Measurements from ENCODE around the gene LIPC. TPM values are rescaled to one million over a fixed set of nuclear protein-coding genes. Genes with fewer than 3 reads are reported as not detected.
A peak's percentile ranks its signal among the peaks of the same experiment; 100 is the strongest.

LIPC gene
- total and polyA plus RNA-seq, 10 of the 15 experiments (the other 5 are each of a cell fraction or from before 2014, with no cell fraction given) = 0.06 to 0.31 (median 0.16) TPM; not detected in 1

DNA sequence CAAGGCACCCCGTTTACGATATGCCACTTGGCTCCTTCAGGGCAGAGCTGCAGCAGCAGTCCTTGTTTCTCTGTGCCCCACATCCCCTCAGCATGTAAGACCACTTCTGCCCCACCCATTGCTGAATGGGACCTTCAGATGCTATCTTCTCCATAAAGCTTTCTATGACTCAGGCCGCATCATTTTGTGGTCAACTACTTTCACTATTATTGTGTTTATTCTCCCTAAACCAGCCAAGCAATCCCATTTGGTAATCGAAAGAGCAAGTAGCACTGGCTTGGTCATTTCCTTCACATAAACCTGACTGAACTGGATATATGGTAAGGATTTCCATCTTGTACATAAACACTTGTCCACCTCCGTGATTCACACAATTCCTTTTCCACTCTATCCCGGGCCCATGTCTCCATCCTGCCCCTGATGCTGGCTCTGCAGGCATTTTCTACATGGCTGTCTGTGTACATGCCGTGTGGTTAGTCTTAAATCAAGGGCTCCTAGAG lies 25.7 kb downstream of the LIPC start (continued):
- TF ChIP-seq WRNIP1 (IDR thresholded peaks at IDR 0.05; ENCODE audit: borderline replicate concordance, low read depth, low read length) = no peak
- no peak for TF ChIP-seq KDM1A (IDR thresholded peaks at IDR 0.05; ENCODE audit: borderline replicate concordance)
- TF ChIP-seq PAX5 (IDR thresholded peaks at IDR 0.05; ENCODE audit: borderline replicate concordance, low read depth, low read length) = peak; percentile 94
- peak; percentile 44 to 47; a peak in 2 of 4 replicates for TF ChIP-seq BHLHE40 (IDR thresholded peaks at IDR 0.05; ENCODE audit: borderline replicate concordance in 1 of 2, low read depth in 2 of 2, low read length in 1 of 2)
- peak; percentile 98 for TF ChIP-seq IRF4 (IDR thresholded peaks at IDR 0.05; ENCODE audit: low read depth, low read length)
- TF ChIP-seq, protein P1, sequence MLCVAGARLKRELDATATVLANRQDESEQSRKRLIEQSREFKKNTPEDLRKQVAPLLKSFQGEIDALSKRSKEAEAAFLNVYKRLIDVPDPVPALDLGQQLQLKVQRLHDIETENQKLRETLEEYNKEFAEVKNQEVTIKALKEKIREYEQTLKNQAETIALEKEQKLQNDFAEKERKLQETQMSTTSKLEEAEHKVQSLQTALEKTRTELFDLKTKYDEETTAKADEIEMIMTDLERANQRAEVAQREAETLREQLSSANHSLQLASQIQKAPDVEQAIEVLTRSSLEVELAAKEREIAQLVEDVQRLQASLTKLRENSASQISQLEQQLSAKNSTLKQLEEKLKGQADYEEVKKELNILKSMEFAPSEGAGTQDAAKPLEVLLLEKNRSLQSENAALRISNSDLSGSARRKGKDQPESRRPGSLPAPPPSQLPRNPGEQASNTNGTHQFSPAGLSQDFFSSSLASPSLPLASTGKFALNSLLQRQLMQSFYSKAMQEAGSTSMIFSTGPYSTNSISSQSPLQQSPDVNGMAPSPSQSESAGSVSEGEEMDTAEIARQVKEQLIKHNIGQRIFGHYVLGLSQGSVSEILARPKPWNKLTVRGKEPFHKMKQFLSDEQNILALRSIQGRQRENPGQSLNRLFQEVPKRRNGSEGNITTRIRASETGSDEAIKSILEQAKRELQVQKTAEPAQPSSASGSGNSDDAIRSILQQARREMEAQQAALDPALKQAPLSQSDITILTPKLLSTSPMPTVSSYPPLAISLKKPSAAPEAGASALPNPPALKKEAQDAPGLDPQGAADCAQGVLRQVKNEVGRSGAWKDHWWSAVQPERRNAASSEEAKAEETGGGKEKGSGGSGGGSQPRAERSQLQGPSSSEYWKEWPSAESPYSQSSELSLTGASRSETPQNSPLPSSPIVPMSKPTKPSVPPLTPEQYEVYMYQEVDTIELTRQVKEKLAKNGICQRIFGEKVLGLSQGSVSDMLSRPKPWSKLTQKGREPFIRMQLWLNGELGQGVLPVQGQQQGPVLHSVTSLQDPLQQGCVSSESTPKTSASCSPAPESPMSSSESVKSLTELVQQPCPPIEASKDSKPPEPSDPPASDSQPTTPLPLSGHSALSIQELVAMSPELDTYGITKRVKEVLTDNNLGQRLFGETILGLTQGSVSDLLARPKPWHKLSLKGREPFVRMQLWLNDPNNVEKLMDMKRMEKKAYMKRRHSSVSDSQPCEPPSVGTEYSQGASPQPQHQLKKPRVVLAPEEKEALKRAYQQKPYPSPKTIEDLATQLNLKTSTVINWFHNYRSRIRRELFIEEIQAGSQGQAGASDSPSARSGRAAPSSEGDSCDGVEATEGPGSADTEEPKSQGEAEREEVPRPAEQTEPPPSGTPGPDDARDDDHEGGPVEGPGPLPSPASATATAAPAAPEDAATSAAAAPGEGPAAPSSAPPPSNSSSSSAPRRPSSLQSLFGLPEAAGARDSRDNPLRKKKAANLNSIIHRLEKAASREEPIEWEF (IDR thresholded peaks at IDR 0.05; ENCODE audit: insufficient replicate concordance, low read depth, low read length) = no peak
- peak; percentile 56; the same call in 1 of the 2 replicates for TF ChIP-seq TBL1XR1 (IDR thresholded peaks at IDR 0.05; ENCODE audit: low read depth, low read length)
- peak; percentile 92 for TF ChIP-seq CREM (IDR thresholded peaks at IDR 0.05; ENCODE audit: low read depth)
- TF ChIP-seq MTA2 (IDR thresholded peaks at IDR 0.05; ENCODE audit: low read depth) = peak; percentile 78
- 0 out of 4 replicates have a peak, but pooled peaks of 1 of the 2 experiments have one; percentile 46 for TF ChIP-seq CEBPB (IDR thresholded peaks at IDR 0.05; ENCODE audit: borderline replicate concordance in 1 of 2, low read depth in 2 of 2, low read length in 2 of 2)
- no peak for TF ChIP-seq MYC (IDR thresholded peaks at IDR 0.05; ENCODE audit: insufficient read depth, insufficient read length, insufficient replicate concordance, low read length, severe bottlenecking)
- peak; percentile 94 for TF ChIP-seq BCL11A (IDR thresholded peaks at IDR 0.05; ENCODE audit: low read depth, low read length)
- TF ChIP-seq HDGF (IDR thresholded peaks at IDR 0.05) = no peak; the same call in 1 of the 2 replicates
- TF ChIP-seq, protein P2, sequence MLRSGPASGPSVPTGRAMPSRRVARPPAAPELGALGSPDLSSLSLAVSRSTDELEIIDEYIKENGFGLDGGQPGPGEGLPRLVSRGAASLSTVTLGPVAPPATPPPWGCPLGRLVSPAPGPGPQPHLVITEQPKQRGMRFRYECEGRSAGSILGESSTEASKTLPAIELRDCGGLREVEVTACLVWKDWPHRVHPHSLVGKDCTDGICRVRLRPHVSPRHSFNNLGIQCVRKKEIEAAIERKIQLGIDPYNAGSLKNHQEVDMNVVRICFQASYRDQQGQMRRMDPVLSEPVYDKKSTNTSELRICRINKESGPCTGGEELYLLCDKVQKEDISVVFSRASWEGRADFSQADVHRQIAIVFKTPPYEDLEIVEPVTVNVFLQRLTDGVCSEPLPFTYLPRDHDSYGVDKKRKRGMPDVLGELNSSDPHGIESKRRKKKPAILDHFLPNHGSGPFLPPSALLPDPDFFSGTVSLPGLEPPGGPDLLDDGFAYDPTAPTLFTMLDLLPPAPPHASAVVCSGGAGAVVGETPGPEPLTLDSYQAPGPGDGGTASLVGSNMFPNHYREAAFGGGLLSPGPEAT (IDR thresholded peaks at IDR 0.05; ENCODE audit: low read depth) = peak; percentile 56; the same call in 1 of the 2 replicates
- TF ChIP-seq POLR2AphosphoS2 (IDR thresholded peaks at IDR 0.05; ENCODE audit: low read depth, low read length) = no peak
- peak; percentile 35; the same call in 1 of the 2 replicates for TF ChIP-seq SMARCA5 (IDR thresholded peaks at IDR 0.05)
- peak; percentile 99 for TF ChIP-seq EED (IDR thresholded peaks at IDR 0.05; ENCODE audit: low read depth)
- TF ChIP-seq SPI1 (IDR thresholded peaks at IDR 0.05; ENCODE audit: borderline replicate concordance, insufficient read depth, low read depth, low read length) = no peak
- TF ChIP-seq, protein P3, sequence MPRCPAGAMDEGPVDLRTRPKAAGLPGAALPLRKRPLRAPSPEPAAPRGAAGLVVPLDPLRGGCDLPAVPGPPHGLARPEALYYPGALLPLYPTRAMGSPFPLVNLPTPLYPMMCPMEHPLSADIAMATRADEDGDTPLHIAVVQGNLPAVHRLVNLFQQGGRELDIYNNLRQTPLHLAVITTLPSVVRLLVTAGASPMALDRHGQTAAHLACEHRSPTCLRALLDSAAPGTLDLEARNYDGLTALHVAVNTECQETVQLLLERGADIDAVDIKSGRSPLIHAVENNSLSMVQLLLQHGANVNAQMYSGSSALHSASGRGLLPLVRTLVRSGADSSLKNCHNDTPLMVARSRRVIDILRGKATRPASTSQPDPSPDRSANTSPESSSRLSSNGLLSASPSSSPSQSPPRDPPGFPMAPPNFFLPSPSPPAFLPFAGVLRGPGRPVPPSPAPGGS (IDR thresholded peaks at IDR 0.05; ENCODE audit: borderline replicate concordance, insufficient read depth, low read depth, low read length, poor library complexity, severe bottlenecking) = peak; percentile 89
- TF ChIP-seq SREBF2 (IDR thresholded peaks at IDR 0.05; ENCODE audit: low read length) = no peak
- TF ChIP-seq JUND (IDR thresholded peaks at IDR 0.05; ENCODE audit: low read depth, low read length) = peak; percentile 83
- peak; percentile 57; the same call in 1 of the 2 replicates for TF ChIP-seq ZBED1 (IDR thresholded peaks at IDR 0.05; ENCODE audit: borderline replicate concordance)
- peak; percentile 90 for TF ChIP-seq FOXM1 (IDR thresholded peaks at IDR 0.05; ENCODE audit: low read depth, low read length)
- no peak for TF ChIP-seq CHD4 (IDR thresholded peaks at IDR 0.05)

Data from GM12878 (cell line).